Measurements from ENCODE around the gene BNC2. TPM values are rescaled to one million over a fixed set of nuclear protein-coding genes. Genes with fewer than 3 reads are reported as not detected.

BNC2 gene
- total RNA-seq, 1 experiment from 2014 or later: 43.6 TPM

DNA sequence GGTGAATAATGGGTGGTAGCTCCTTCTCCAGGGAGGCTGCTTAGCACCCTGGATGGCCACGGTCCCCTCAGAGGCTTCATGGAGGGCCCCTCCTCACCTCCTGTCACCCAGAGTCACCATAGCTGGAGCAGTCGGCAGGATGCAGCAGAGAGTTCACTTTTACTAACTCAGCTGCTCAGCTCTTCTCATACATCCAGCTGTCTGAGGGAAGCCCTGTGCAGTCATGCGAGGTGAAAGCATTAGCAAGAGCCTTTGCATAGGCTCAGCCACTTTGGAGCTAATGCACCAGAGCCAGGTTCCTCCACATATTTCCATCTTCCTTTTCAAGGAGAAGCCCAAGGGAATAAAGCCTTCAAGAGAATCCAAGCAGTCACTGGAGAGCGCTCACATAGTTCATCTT, 499.2 kb downstream of the BNC2 start:
- Histone ChIP-seq H3K4me1 (ENCODE audit: insufficient read depth, low read length) (no peaks in the 10 kb centered on the region), H3K4ac (ENCODE audit: low read depth, low read length) (no peak overlapping the region), H4K20me1 (ENCODE audit: control insufficient read depth, insufficient read depth, insufficient read length) (no peaks in the 10 kb centered on the region), H2BK15ac (ENCODE audit: low read depth, low read length) (no peak overlapping the region), H3K79me2 (ENCODE audit: insufficient read depth, low read length) (no peaks in the 10 kb centered on the region), H3K9me3 (ENCODE audit: control insufficient read depth, low read depth, low read length) (no peaks in the 10 kb centered on the region), H2BK20ac (ENCODE audit: low read depth, low read length, poor library complexity, severe bottlenecking) (no peak overlapping the region), H3K27me3 (ENCODE audit: insufficient read depth, low read length) (no peaks in the 10 kb centered on the region), H2BK12ac (ENCODE audit: insufficient read length, low read depth, low read length) (no peak overlapping the region), H3K27ac (ENCODE audit: insufficient read length, low read depth, low read length) (no peak overlapping the region), H2AK5ac (ENCODE audit: insufficient read length, low read length) (no peak overlapping the region), H3K18ac (ENCODE audit: insufficient read length, low read depth, low read length) (no peak overlapping the region), H3K14ac (ENCODE audit: insufficient read depth, low read length) (no peak overlapping the region), H4K5ac (ENCODE audit: insufficient read length, low read depth, low read length) (no peak overlapping the region), H4K8ac (replicated peaks; ENCODE audit: insufficient read length, low read depth, low read length) (no peak overlapping the region), H3K9ac (ENCODE audit: extremely low read depth, insufficient read length, low read length) (no peak overlapping the region), H2BK120ac (ENCODE audit: low read depth, low read length, poor library complexity, severe bottlenecking) (no peak overlapping the region), H3K4me2 (ENCODE audit: insufficient read depth, insufficient read length, low read length) (no peak overlapping the region), H3K23ac (ENCODE audit: insufficient read length, low read depth, low read length) (no peak overlapping the region), H3K23me2 (ENCODE audit: insufficient read length, low read depth, low read length, poor library complexity, severe bottlenecking) (no peaks in the 10 kb centered on the region), H3K56ac (ENCODE audit: insufficient read length, low read depth, low read length) (no peak overlapping the region), H4K91ac (ENCODE audit: insufficient read length, low read depth, low read length) (no peak overlapping the region), H2BK5ac (ENCODE audit: insufficient read length, low read length) (no peak overlapping the region), H3T11ph (ENCODE audit: low read length) (no peak overlapping the region), H2AFZ (ENCODE audit: low read length) (no peak overlapping the region), H3K79me1 (ENCODE audit: insufficient read depth, low read depth, low read length, poor library complexity, severe bottlenecking) (no peaks in the 10 kb centered on the region)
- Mint-ChIP-seq H3K4me3 (no peak overlapping the region), H3K27me3 (ENCODE audit: low read depth) (no peaks in the 10 kb centered on the region), H3K4me1 (peaks cover 0 to 5% of the 10 kb centered on the region in 2 experiments; a peak in 1 of 4 replicates), H3K27ac (no peak overlapping the region), H3K9me3 (no peaks in the 10 kb centered on the region; a peak in 1 of 5 replicates), H3K36me3 (ENCODE audit: insufficient read depth in 1 of 3, low read depth in 3 of 3) (no peaks in the 10 kb centered on the region)
- no CpG with 5 or more reads among the region's 4 CpGs for WGBS (ENCODE audit: extremely low coverage, insufficient read length, low lambda C conversion rate)
- TF ChIP-seq, protein P1, sequence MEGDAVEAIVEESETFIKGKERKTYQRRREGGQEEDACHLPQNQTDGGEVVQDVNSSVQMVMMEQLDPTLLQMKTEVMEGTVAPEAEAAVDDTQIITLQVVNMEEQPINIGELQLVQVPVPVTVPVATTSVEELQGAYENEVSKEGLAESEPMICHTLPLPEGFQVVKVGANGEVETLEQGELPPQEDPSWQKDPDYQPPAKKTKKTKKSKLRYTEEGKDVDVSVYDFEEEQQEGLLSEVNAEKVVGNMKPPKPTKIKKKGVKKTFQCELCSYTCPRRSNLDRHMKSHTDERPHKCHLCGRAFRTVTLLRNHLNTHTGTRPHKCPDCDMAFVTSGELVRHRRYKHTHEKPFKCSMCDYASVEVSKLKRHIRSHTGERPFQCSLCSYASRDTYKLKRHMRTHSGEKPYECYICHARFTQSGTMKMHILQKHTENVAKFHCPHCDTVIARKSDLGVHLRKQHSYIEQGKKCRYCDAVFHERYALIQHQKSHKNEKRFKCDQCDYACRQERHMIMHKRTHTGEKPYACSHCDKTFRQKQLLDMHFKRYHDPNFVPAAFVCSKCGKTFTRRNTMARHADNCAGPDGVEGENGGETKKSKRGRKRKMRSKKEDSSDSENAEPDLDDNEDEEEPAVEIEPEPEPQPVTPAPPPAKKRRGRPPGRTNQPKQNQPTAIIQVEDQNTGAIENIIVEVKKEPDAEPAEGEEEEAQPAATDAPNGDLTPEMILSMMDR (conservative IDR thresholded peaks at IDR 0.05): no peak
- DNase-seq: peak; percentile 6

Measured in H9 (cell line).